ENCODE data around the gene TRIM32. TPM values are rescaled to one million over a fixed set of nuclear protein-coding genes. Genes with fewer than 3 reads are reported as not detected.
A peak's percentile ranks its signal among the peaks of the same experiment; 100 is the strongest.

The TRIM32 gene
- total RNA-seq, 2 donors from 2014 or later, result 19.6 to 33.3 TPM

- H3K4me3 ChIP-seq, result no peak overlapping the region
- H3K9me3 ChIP-seq, result no peaks in the 10 kb centered on the region
- no peaks in the 10 kb centered on the region for H3K36me3 ChIP-seq
- peaks cover 7 to 14% of the 10 kb centered on the region in 2 donors for H3K4me1 ChIP-seq (ENCODE audit: control insufficient read depth in 1 of 2, low read depth in 2 of 2)
- ATAC-seq (ENCODE audit: insufficient number of reproducible peaks, low FRiP score, low read depth) (no peak), DNase-seq (ENCODE audit: low spot score) (no peak)
- no peak overlapping the region for H3K27ac ChIP-seq
- no peaks in the 10 kb centered on the region for H3K27me3 ChIP-seq (replicated peaks; ENCODE audit: insufficient read depth)
- TF ChIP-seq CTCF (IDR thresholded peaks at IDR 0.05), result no peak
Measured at GRCh38 chr9:116683535-116683934, 3.6 kb upstream of the TRIM32 start.

GRCh38 chr9:116685166-116685565, 1.9 kb upstream of the TRIM32 start:
- Histone ChIP-seq H3K36me3 (no peaks in the 10 kb centered on the region), H3K4me1 (ENCODE audit: control insufficient read depth in 1 of 2, low read depth in 2 of 2) (peaks cover 10 to 30% of the 10 kb centered on the region in 2 donors), H3K27ac (no peak overlapping the region), H3K9me3 (no peaks in the 10 kb centered on the region), H3K27me3 (replicated peaks; ENCODE audit: insufficient read depth) (no peaks in the 10 kb centered on the region), H3K4me3 (no peak overlapping the region)
- ATAC-seq (ENCODE audit: insufficient number of reproducible peaks, low FRiP score, low read depth) (no peak), DNase-seq (ENCODE audit: low spot score) (no peak)
- TF ChIP-seq CTCF (IDR thresholded peaks at IDR 0.05), result no peak

- Histone ChIP-seq H3K36me3 (no peaks in the 10 kb centered on the region), H3K27me3 (replicated peaks; ENCODE audit: insufficient read depth) (no peaks in the 10 kb centered on the region), H3K9me3 (no peaks in the 10 kb centered on the region), H3K4me3 (peak overlapping the region; percentile 89), H3K27ac (no peak overlapping the region), H3K4me1 (ENCODE audit: control insufficient read depth in 1 of 2, low read depth in 2 of 2) (peaks cover 10 to 37% of the 10 kb centered on the region in 2 donors)
- DNase-seq (ENCODE audit: low spot score) (no peak), ATAC-seq (ENCODE audit: insufficient number of reproducible peaks, low FRiP score, low read depth) (no peak)
- TF ChIP-seq CTCF (IDR thresholded peaks at IDR 0.05), result no peak
Measured at GRCh38 chr9:116686135-116686534, 970 bp upstream of the TRIM32 start.

GRCh38 chr9:116686693-116687073, 422 bp upstream of the TRIM32 start:
- peak overlapping the region; percentile 89 for H3K4me3 ChIP-seq
- peaks cover 12 to 37% of the 10 kb centered on the region in 2 donors for H3K4me1 ChIP-seq (ENCODE audit: control insufficient read depth in 1 of 2, low read depth in 2 of 2)
- no peaks in the 10 kb centered on the region for H3K9me3 ChIP-seq
- no peak for TF ChIP-seq CTCF (IDR thresholded peaks at IDR 0.05)
- ATAC-seq (ENCODE audit: insufficient number of reproducible peaks, low FRiP score, low read depth) (peak; percentile 16), DNase-seq (ENCODE audit: low spot score) (no peak)
- H3K27ac ChIP-seq, result peak overlapping the region in 1 of 2 donors; percentile 50
- H3K27me3 ChIP-seq (replicated peaks; ENCODE audit: insufficient read depth), result no peaks in the 10 kb centered on the region
- H3K36me3 ChIP-seq, result no peaks in the 10 kb centered on the region

GRCh38 chr9:116687754-116688135, 640 bp downstream of the TRIM32 start:
- Histone ChIP-seq H3K27ac (peak overlapping the region in 1 of 2 donors; percentile 50), H3K27me3 (replicated peaks; ENCODE audit: insufficient read depth) (no peaks in the 10 kb centered on the region), H3K4me1 (ENCODE audit: control insufficient read depth in 1 of 2, low read depth in 2 of 2) (peaks cover 12 to 43% of the 10 kb centered on the region in 2 donors), H3K9me3 (no peaks in the 10 kb centered on the region), H3K36me3 (no peaks in the 10 kb centered on the region), H3K4me3 (peak overlapping the region; percentile 89)
- no peak for ATAC-seq (ENCODE audit: insufficient number of reproducible peaks, low FRiP score, low read depth)
- TF ChIP-seq CTCF (IDR thresholded peaks at IDR 0.05), result no peak
- no peak for DNase-seq (ENCODE audit: low spot score)

Data from thoracic aorta (tissue), 2 donors.